Stomach (tissue), 9 donors: ENCODE results near the gene MYO5B. TPM values are rescaled to one million over a fixed set of nuclear protein-coding genes. Genes with fewer than 3 reads are reported as not detected.

Source experiments
- DNase-seq, 2 donors: peaks; one replicate each; pipeline versions ENCODE4 v3.0.0 to v3.0.0-alpha.2; 2013 to 2019
- H3K27ac ChIP-seq, 5 donors: fragments of 200-600 bp in 4 of 5; sonication (generic) in 4 of 5; one replicate each; pipeline ENCODE4 v1.5.1; 2013 to 2019; ENCODE audit warnings: mild to moderate bottlenecking in 1 of 5, moderate library complexity in 1 of 5
- H3K27me3 ChIP-seq, 3 donors: fragments of 200-600 bp; sonication (generic); one replicate each; pipeline ENCODE4 v1.5.1; 2017 to 2019; ENCODE audit warnings: mixed run types in 1 of 3
- H3K36me3 ChIP-seq, 4 donors: fragments of 200-600 bp; sonication (generic); 1 replicate in 3 of 4; 2 replicates in 1 of 4; pipeline ENCODE4 v1.5.1; 2016 to 2019
- H3K4me1 ChIP-seq, 4 donors: fragments of 200-600 bp; sonication (generic); one replicate each; pipeline ENCODE4 v1.5.1; 2016 to 2019
- H3K4me3 ChIP-seq, 4 donors: fragments of 200-600 bp; sonication (generic) in 3 of 4; one replicate each; pipeline ENCODE4 v1.5.1; 2016 to 2019; ENCODE audit warnings: mild to moderate bottlenecking in 1 of 4
- H3K9me3 ChIP-seq, 4 donors: fragments of 200-600 bp; sonication (generic); one replicate each; pipeline ENCODE4 v1.5.1; 2016 to 2019
- CTCF ChIP-seq, 7 experiments: fragments of 450-650 bp in 4 of 7; fragments of 200-600 bp in 3 of 7; sonication (generic) in 3 of 7; IDR thresholded peaks; one replicate each; pipeline ENCODE4 v1.5.1; 2016 to 2019; ENCODE audit warnings: antibody characterized with exemption in 7 of 7, control low read depth in 2 of 7, mild to moderate bottlenecking in 1 of 7
- EP300 ChIP-seq: sonication (generic); formaldehyde crosslinking; IDR thresholded peaks from one replicate; pipeline ENCODE4 v1.6.1; 2017; ENCODE audit warnings: antibody characterized with exemption
- POLR2A ChIP-seq, 4 donors: fragments of 450-650 bp; IDR thresholded peaks; one replicate each; pipeline ENCODE4 v1.6.1; 2016; ENCODE audit warnings: antibody characterized with exemption in 4 of 4, control low read depth in 2 of 4, mild to moderate bottlenecking in 1 of 4, moderate library complexity in 1 of 4
- POLR2AphosphoS5 ChIP-seq, 3 donors: sonication (generic); formaldehyde crosslinking; IDR thresholded peaks; one replicate each; pipeline ENCODE4 v1.6.1; 2016; ENCODE audit warnings: antibody characterized with exemption in 3 of 3
- WGBS, 5 donors: extraction: QIAGEN DNeasy Blood & Tissue Kit in 3 of 5; methylation state at CpG; one replicate each; pipeline versions ENCODE4 v1.1.5 to v1.1.7; 2013 to 2018; 5-methylcytosine and 5-hydroxymethylcytosine counted together
- intact Hi-C: fragments of 100-400 bp; cut with DNase I; formaldehyde crosslinking; loops from one replicate; pipeline ENCODE4 v1.15.1; 2023; ENCODE audit warnings: low total_unique reads
- polyA plus RNA-seq, 3 donors: library from polyadenylated mRNA; stranded (reverse); fragments of 200-250 nt; gene quantifications; one replicate each; pipeline ENCODE4 v1.2.3, GENCODE V29; 2013
- total RNA-seq, 5 donors: library from RNA; depleted of rRNA; stranded (reverse); fragments of >200 nt; gene quantifications; one replicate each; pipeline versions ENCODE4 v1.1.0 to v1.2.3, GENCODE V29; 2014 to 2016
- donor health status: healthy with polysubstance abuse.
- donor health status: Bipolar disorder and iron deficiency.
- donor health status: healthy.

The MYO5B gene
- total and polyA plus RNA-seq, 8 donors = 13.6 to 224 (median 33.7) TPM

- Histone ChIP-seq H3K27me3 (no peaks in the 10 kb centered on the region), H3K9me3 (no peaks in the 10 kb centered on the region), H3K4me3 (no peak overlapping the region), H3K36me3 (peaks cover 0 to 12% (median 2%) of the 10 kb centered on the region in 4 donors), H3K4me1 (peaks cover 0 to 4% (median 0%) of the 10 kb centered on the region in 4 donors), H3K27ac (no peak overlapping the region)
- no peak for DNase-seq
- TF ChIP-seq EP300 (no peak), CTCF (IDR thresholded peaks at IDR 0.05) (no peak), POLR2AphosphoS5 (IDR thresholded peaks at IDR 0.05) (no peak), POLR2A (IDR thresholded peaks at IDR 0.05) (no peak)
- intact Hi-C loops = no loop called here
- 83 to 91% (median 90%) methylated on average over 6 of the region's 6 CpGs for WGBS, 5 donors
Measured at GRCh38 chr18:49993299-49993698, 201.6 kb downstream of the MYO5B start.

GRCh38 chr18:49988733-49989132, 206.2 kb downstream of the MYO5B start:
- intact Hi-C loops = no loop called here
- no peak overlapping the region for H3K4me3 ChIP-seq
- no peak for TF ChIP-seq CTCF (IDR thresholded peaks at IDR 0.05)
- no peak for TF ChIP-seq POLR2AphosphoS5 (IDR thresholded peaks at IDR 0.05)
- no peak for TF ChIP-seq POLR2A (IDR thresholded peaks at IDR 0.05)
- no peak for TF ChIP-seq EP300
- no peaks in the 10 kb centered on the region for H3K9me3 ChIP-seq
- H3K36me3 ChIP-seq = peaks cover 0 to 12% (median 2%) of the 10 kb centered on the region in 4 donors
- H3K27ac ChIP-seq = no peak overlapping the region
- no peak for DNase-seq
- peaks cover 0 to 7% (median 0%) of the 10 kb centered on the region in 4 donors for H3K4me1 ChIP-seq
- H3K27me3 ChIP-seq = no peaks in the 10 kb centered on the region
- WGBS, 5 donors = 55 to 79% (median 67%) methylated on average over 2 of the region's 2 CpGs

- 81 to 90% (median 84%) methylated on average over 5 of the region's 5 CpGs for WGBS, 5 donors
- peaks cover 0 to 12% (median 2%) of the 10 kb centered on the region in 4 donors for H3K36me3 ChIP-seq
- no peak overlapping the region for H3K27ac ChIP-seq
- intact Hi-C loops = no loop called here
- no peak for DNase-seq
- no peaks in the 10 kb centered on the region for H3K9me3 ChIP-seq
- no peaks in the 10 kb centered on the region for H3K27me3 ChIP-seq
- no peak overlapping the region for H3K4me3 ChIP-seq
- TF ChIP-seq EP300 (no peak), CTCF (IDR thresholded peaks at IDR 0.05) (no peak), POLR2A (IDR thresholded peaks at IDR 0.05) (no peak), POLR2AphosphoS5 (IDR thresholded peaks at IDR 0.05) (no peak)
- H3K4me1 ChIP-seq = peaks cover 0 to 7% (median 0%) of the 10 kb centered on the region in 4 donors
Measured at GRCh38 chr18:49988101-49988500, 206.8 kb downstream of the MYO5B start.

DNA sequence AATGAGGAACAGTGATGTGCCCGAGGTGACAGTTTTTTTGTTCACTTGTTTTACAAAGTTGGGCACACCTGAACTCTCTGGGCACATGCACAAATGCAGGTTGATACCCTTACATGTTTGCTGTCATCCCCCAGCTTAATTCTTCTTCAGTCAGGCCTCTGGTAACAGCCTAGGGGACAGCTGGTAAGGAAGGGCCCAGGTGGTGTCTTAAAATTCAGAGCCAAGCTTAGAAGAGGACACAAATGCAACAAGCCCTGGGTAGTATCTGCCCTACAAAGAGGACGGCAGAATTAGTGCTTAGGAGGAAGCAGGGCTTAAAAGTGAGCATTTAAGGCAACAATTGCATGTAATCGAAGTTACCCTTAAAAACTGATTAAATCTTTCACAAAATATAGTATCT, 209.7 kb downstream of the MYO5B start:
- peaks cover 0 to 8% (median 1%) of the 10 kb centered on the region in 4 donors for H3K36me3 ChIP-seq
- no peak overlapping the region for H3K27ac ChIP-seq
- peaks cover 0 to 7% (median 0%) of the 10 kb centered on the region in 4 donors for H3K4me1 ChIP-seq
- no peaks in the 10 kb centered on the region for H3K27me3 ChIP-seq
- intact Hi-C loops = no loop called here
- 71 to 90% (median 82%) methylated on average over 3 of the region's 3 CpGs for WGBS, 5 donors
- H3K4me3 ChIP-seq = no peak overlapping the region
- no peaks in the 10 kb centered on the region for H3K9me3 ChIP-seq
- no peak for TF ChIP-seq CTCF (IDR thresholded peaks at IDR 0.05)
- TF ChIP-seq EP300 = no peak
- no peak for TF ChIP-seq POLR2A (IDR thresholded peaks at IDR 0.05)
- DNase-seq = no peak
